Stimulated activated naive CD8-positive, alpha-beta T cell treated with anti-CD3 and anti-CD28 coated beads, Interleukin-15, Interleukin-2, amounts not matched to agents 100 U/mL and 50 U/mL, for 24 hours (primary cell): ENCODE measurements around the gene CDCP1.

Experiments
- ATAC-seq: fragments of 150-1000 bp; cut with Tn5 transposase; one replicate; pipeline ENCODE4 v1.10.0; 2021
- DNase-seq: peaks from one replicate; pipeline ENCODE4 v3.0.0; 2021

The CDCP1 gene

GRCh38 chr3:45135959-45136358 is 10.2 kb downstream of the CDCP1 start:
- DNase-seq (no peak), ATAC-seq (no peak)

- DNase-seq: no peak
- no peak for ATAC-seq
Measured at GRCh38 chr3:45134758-45135521, 11.2 kb downstream of the CDCP1 start.

GRCh38 chr3:45132568-45133211 is 13.5 kb downstream of the CDCP1 start:
- ATAC-seq (no peak), DNase-seq (no peak)

GRCh38 chr3:45131201-45131600 is 15.0 kb downstream of the CDCP1 start:
- no peak for ATAC-seq

GRCh38 chr3:45130476-45130875 is 15.7 kb downstream of the CDCP1 start:
- DNase-seq: no peak
- ATAC-seq: no peak

More at GRCh38 chr3:45131201-45131600, 15.0 kb downstream of the CDCP1 start:
- DNase-seq: no peak

GRCh38 chr3:45128950-45129349 is 17.2 kb downstream of the CDCP1 start:
- ATAC-seq (no peak), DNase-seq (no peak)

- no peak for DNase-seq
- ATAC-seq: no peak
Measured at GRCh38 chr3:45127130-45127822, 18.9 kb downstream of the CDCP1 start.

- no peak for DNase-seq
- ATAC-seq: no peak
Measured at GRCh38 chr3:45126730-45127129, 19.4 kb downstream of the CDCP1 start.

- ATAC-seq: no peak
- no peak for DNase-seq
Measured at GRCh38 chr3:45125550-45126026, 20.6 kb downstream of the CDCP1 start.

GRCh38 chr3:45124956-45125355 is 21.2 kb downstream of the CDCP1 start:
- no peak for DNase-seq
- ATAC-seq: no peak

- no peak for ATAC-seq
Measured at GRCh38 chr3:45124352-45124751, 21.8 kb downstream of the CDCP1 start.

GRCh38 chr3:45123581-45124269 is 22.5 kb downstream of the CDCP1 start:
- peak; percentile 84 for ATAC-seq
- DNase-seq: no peak

More at GRCh38 chr3:45124352-45124751, 21.8 kb downstream of the CDCP1 start:
- DNase-seq: no peak

GRCh38 chr3:45123030-45123429 is 23.1 kb downstream of the CDCP1 start:
- ATAC-seq (no peak), DNase-seq (no peak)

- DNase-seq: no peak
- no peak for ATAC-seq
Measured at GRCh38 chr3:45120359-45121158, 25.6 kb downstream of the CDCP1 start.

GRCh38 chr3:45119824-45120358 is 26.3 kb downstream of the CDCP1 start:
- DNase-seq (no peak), ATAC-seq (no peak)

- ATAC-seq (no peak), DNase-seq (no peak)
Measured at GRCh38 chr3:45119376-45119775, 26.8 kb downstream of the CDCP1 start.

- ATAC-seq: no peak
- DNase-seq: no peak
Measured at GRCh38 chr3:45118615-45119071, 27.5 kb downstream of the CDCP1 start.

- DNase-seq (no peak), ATAC-seq (no peak)
Measured at GRCh38 chr3:45116350-45116749, 29.8 kb downstream of the CDCP1 start.

GRCh38 chr3:45113625-45114050 is 32.5 kb downstream of the CDCP1 start:
- DNase-seq (no peak), ATAC-seq (peak; percentile 65)

GRCh38 chr3:45112939-45113338 is 33.2 kb downstream of the CDCP1 start:
- ATAC-seq (no peak), DNase-seq (no peak)

- DNase-seq (no peak), ATAC-seq (no peak)
Measured at GRCh38 chr3:45110509-45110833, 35.7 kb downstream of the CDCP1 start.
